Activated naive CD8-positive, alpha-beta T cell (primary cell): ENCODE data around the gene PITPNM2.

Experiments used
- H3K27ac Mint-ChIP-seq: one replicate; pipeline ENCODE4 v1.8.0; 2021; ENCODE audit warnings: mixed read lengths
- H3K27me3 Mint-ChIP-seq: one replicate; pipeline ENCODE4 v1.8.0; 2021; ENCODE audit warnings: mixed read lengths
- H3K36me3 Mint-ChIP-seq: one replicate; pipeline ENCODE4 v1.8.0; 2021; ENCODE audit warnings: mixed read lengths
- H3K4me1 Mint-ChIP-seq: one replicate; pipeline ENCODE4 v1.8.0; 2021; ENCODE audit warnings: low read depth, mixed read lengths
- H3K4me3 Mint-ChIP-seq: one replicate; pipeline ENCODE4 v1.8.0; 2021; ENCODE audit warnings: mild to moderate bottlenecking, mixed read lengths
- H3K9me3 Mint-ChIP-seq: one replicate; pipeline ENCODE4 v1.8.0; 2021; ENCODE audit warnings: low read depth, mixed read lengths

The PITPNM2 gene

GRCh38 chr12:123139926-123140675, 10.8 kb downstream of the PITPNM2 start:
- H3K27ac Mint-ChIP-seq: peak overlapping the region; percentile 75
- H3K4me1 Mint-ChIP-seq: peaks cover 34% of the 10 kb centered on the region
- H3K9me3 Mint-ChIP-seq: no peaks in the 10 kb centered on the region
- peaks cover 2% of the 10 kb centered on the region for H3K36me3 Mint-ChIP-seq
- H3K27me3 Mint-ChIP-seq: no peaks in the 10 kb centered on the region
- no peak overlapping the region for H3K4me3 Mint-ChIP-seq

GRCh38 chr12:123135688-123136087, 15.2 kb downstream of the PITPNM2 start:
- H3K4me3 Mint-ChIP-seq: no peak overlapping the region

GRCh38 chr12:123134826-123135225, 16.1 kb downstream of the PITPNM2 start:
- no peak overlapping the region for H3K27ac Mint-ChIP-seq
- no peaks in the 10 kb centered on the region for H3K27me3 Mint-ChIP-seq
- H3K36me3 Mint-ChIP-seq: peaks cover 2% of the 10 kb centered on the region
- no peaks in the 10 kb centered on the region for H3K9me3 Mint-ChIP-seq
- H3K4me1 Mint-ChIP-seq: peaks cover 42% of the 10 kb centered on the region
- no peak overlapping the region for H3K4me3 Mint-ChIP-seq

More at GRCh38 chr12:123135688-123136087, 15.2 kb downstream of the PITPNM2 start:
- H3K27ac Mint-ChIP-seq: no peak overlapping the region
- H3K4me1 Mint-ChIP-seq: peaks cover 44% of the 10 kb centered on the region
- H3K36me3 Mint-ChIP-seq: peaks cover 2% of the 10 kb centered on the region
- no peaks in the 10 kb centered on the region for H3K9me3 Mint-ChIP-seq
- no peaks in the 10 kb centered on the region for H3K27me3 Mint-ChIP-seq

GRCh38 chr12:123134271-123134671, 16.6 kb downstream of the PITPNM2 start:
- H3K27ac Mint-ChIP-seq: no peak overlapping the region
- H3K36me3 Mint-ChIP-seq: peaks cover 2% of the 10 kb centered on the region
- peaks cover 40% of the 10 kb centered on the region for H3K4me1 Mint-ChIP-seq
- no peak overlapping the region for H3K4me3 Mint-ChIP-seq
- no peaks in the 10 kb centered on the region for H3K9me3 Mint-ChIP-seq
- H3K27me3 Mint-ChIP-seq: no peaks in the 10 kb centered on the region

- Mint-ChIP-seq H3K4me1 (peaks cover 40% of the 10 kb centered on the region), H3K9me3 (no peaks in the 10 kb centered on the region), H3K36me3 (peaks cover 2% of the 10 kb centered on the region), H3K27ac (no peak overlapping the region), H3K27me3 (no peaks in the 10 kb centered on the region), H3K4me3 (no peak overlapping the region)
Measured at GRCh38 chr12:123133701-123134100, 17.2 kb downstream of the PITPNM2 start.

- Mint-ChIP-seq H3K4me3 (no peak overlapping the region), H3K27ac (peak overlapping the region; percentile 76)
Measured at GRCh38 chr12:123132951-123133619, 17.8 kb downstream of the PITPNM2 start.

GRCh38 chr12:123131879-123132402, 18.9 kb downstream of the PITPNM2 start:
- Mint-ChIP-seq H3K4me1 (peaks cover 38% of the 10 kb centered on the region), H3K36me3 (peaks cover 2% of the 10 kb centered on the region), H3K9me3 (no peaks in the 10 kb centered on the region), H3K27me3 (no peaks in the 10 kb centered on the region), H3K27ac (peak overlapping the region; percentile 78), H3K4me3 (peak overlapping the region; percentile 56)

More at GRCh38 chr12:123132951-123133619, 17.8 kb downstream of the PITPNM2 start:
- H3K4me1 Mint-ChIP-seq: peaks cover 38% of the 10 kb centered on the region
- H3K9me3 Mint-ChIP-seq: no peaks in the 10 kb centered on the region
- peaks cover 2% of the 10 kb centered on the region for H3K36me3 Mint-ChIP-seq
- H3K27me3 Mint-ChIP-seq: no peaks in the 10 kb centered on the region

GRCh38 chr12:123131291-123131832, 19.5 kb downstream of the PITPNM2 start:
- H3K36me3 Mint-ChIP-seq: peaks cover 2% of the 10 kb centered on the region
- peaks cover 38% of the 10 kb centered on the region for H3K4me1 Mint-ChIP-seq
- peak overlapping the region; percentile 78 for H3K27ac Mint-ChIP-seq
- H3K4me3 Mint-ChIP-seq: peak overlapping the region; percentile 56
- H3K9me3 Mint-ChIP-seq: no peaks in the 10 kb centered on the region
- no peaks in the 10 kb centered on the region for H3K27me3 Mint-ChIP-seq

GRCh38 chr12:123129621-123130020, 21.3 kb downstream of the PITPNM2 start:
- no peak overlapping the region for H3K4me3 Mint-ChIP-seq
- H3K27ac Mint-ChIP-seq: no peak overlapping the region
- H3K4me1 Mint-ChIP-seq: peaks cover 42% of the 10 kb centered on the region
- H3K27me3 Mint-ChIP-seq: no peaks in the 10 kb centered on the region
- no peaks in the 10 kb centered on the region for H3K36me3 Mint-ChIP-seq
- no peaks in the 10 kb centered on the region for H3K9me3 Mint-ChIP-seq

GRCh38 chr12:123127182-123127495, 23.8 kb downstream of the PITPNM2 start:
- no peak overlapping the region for H3K4me3 Mint-ChIP-seq
- no peaks in the 10 kb centered on the region for H3K36me3 Mint-ChIP-seq
- no peaks in the 10 kb centered on the region for H3K9me3 Mint-ChIP-seq
- H3K4me1 Mint-ChIP-seq: peaks cover 43% of the 10 kb centered on the region
- no peaks in the 10 kb centered on the region for H3K27me3 Mint-ChIP-seq
- H3K27ac Mint-ChIP-seq: no peak overlapping the region

GRCh38 chr12:123126294-123127181, 24.4 kb downstream of the PITPNM2 start:
- Mint-ChIP-seq H3K27me3 (no peaks in the 10 kb centered on the region), H3K9me3 (no peaks in the 10 kb centered on the region), H3K27ac (no peak overlapping the region), H3K4me3 (no peak overlapping the region), H3K36me3 (no peaks in the 10 kb centered on the region), H3K4me1 (peaks cover 43% of the 10 kb centered on the region)

- Mint-ChIP-seq H3K4me1 (peaks cover 57% of the 10 kb centered on the region), H3K36me3 (no peaks in the 10 kb centered on the region), H3K9me3 (no peaks in the 10 kb centered on the region), H3K27ac (peak overlapping the region; percentile 79), H3K27me3 (no peaks in the 10 kb centered on the region), H3K4me3 (peak overlapping the region; percentile 36)
Measured at GRCh38 chr12:123122626-123123025, 28.3 kb downstream of the PITPNM2 start.

GRCh38 chr12:123121670-123122069, 29.2 kb downstream of the PITPNM2 start:
- peak overlapping the region; percentile 79 for H3K27ac Mint-ChIP-seq
- peak overlapping the region; percentile 1 for H3K4me3 Mint-ChIP-seq
- no peaks in the 10 kb centered on the region for H3K36me3 Mint-ChIP-seq
- H3K4me1 Mint-ChIP-seq: peaks cover 61% of the 10 kb centered on the region
- H3K27me3 Mint-ChIP-seq: no peaks in the 10 kb centered on the region
- H3K9me3 Mint-ChIP-seq: no peaks in the 10 kb centered on the region

GRCh38 chr12:123120452-123121166, 30.3 kb downstream of the PITPNM2 start:
- Mint-ChIP-seq H3K4me3 (peak overlapping the region; percentile 60), H3K4me1 (peaks cover 68% of the 10 kb centered on the region)

More at GRCh38 chr12:123120452-123121166, 30.3 kb downstream of the PITPNM2 start:
- no peaks in the 10 kb centered on the region for H3K9me3 Mint-ChIP-seq
- H3K36me3 Mint-ChIP-seq: no peaks in the 10 kb centered on the region
- no peaks in the 10 kb centered on the region for H3K27me3 Mint-ChIP-seq
- H3K27ac Mint-ChIP-seq: peak overlapping the region; percentile 91
